Measurements from ENCODE around the gene DDN.

- TF ChIP-seq POLR2A (IDR thresholded peaks at IDR 0.05): peak; percentile 61 to 66
- no peak for TF ChIP-seq CTCF (IDR thresholded peaks at IDR 0.05)
These were observed 41.8 kb downstream of the DDN start, which contains the start of gene ARF3 for GRCh38 chr12:48957141-48958048.
